Hepatocyte (in vitro differentiated cells): ENCODE data around the gene SMTN. TPM values are rescaled to one million over a fixed set of nuclear protein-coding genes. Genes with fewer than 3 reads are reported as not detected.

Source experiments
- DNase-seq: peaks from one replicate; pipeline ENCODE4 v3.0.0-alpha.2; 2016; ENCODE audit warnings: low spot score
- H2AFZ ChIP-seq: fragments of 200-600 bp; sonication (generic); 2 replicates; pipeline ENCODE4 v1.6.0; 2016; ENCODE audit warnings: antibody characterized with exemption, mild to moderate bottlenecking
- H3K27ac ChIP-seq: fragments of 200-600 bp; sonication (generic); 2 replicates; pipeline ENCODE4 v1.5.1; 2016; ENCODE audit warnings: mild to moderate bottlenecking
- H3K27me3 ChIP-seq: fragments of 200-600 bp; sonication (generic); 2 replicates; pipeline ENCODE4 v1.6.1; 2016
- H3K36me3 ChIP-seq: fragments of 200-600 bp; sonication (generic); replicated peaks from 2 replicates; pipeline ENCODE4 v1.5.1; 2016; ENCODE audit warnings: low read depth; ENCODE audit not compliant: insufficient read depth
- H3K4me1 ChIP-seq: fragments of 200-600 bp; sonication (generic); 2 replicates; pipeline ENCODE4 v1.5.1; 2016; ENCODE audit warnings: mild to moderate bottlenecking, moderate library complexity; ENCODE audit not compliant: insufficient read depth
- H3K4me2 ChIP-seq: fragments of 200-600 bp; sonication (generic); 2 replicates; pipeline ENCODE4 v1.6.0; 2016
- H3K4me3 ChIP-seq: fragments of 200-600 bp; sonication (generic); 2 replicates; pipeline ENCODE4 v1.5.1; 2016; ENCODE audit warnings: mild to moderate bottlenecking
- H3K79me2 ChIP-seq: fragments of 200-600 bp; sonication (generic); 2 replicates; pipeline ENCODE4 v1.6.0; 2017; ENCODE audit warnings: mild to moderate bottlenecking
- H3K9me2 ChIP-seq: fragments of 200-600 bp; sonication (generic); replicated peaks from 2 replicates; pipeline ENCODE4 v1.6.0; 2017; ENCODE audit warnings: mild to moderate bottlenecking; ENCODE audit not compliant: insufficient read depth
- H3K9me3 ChIP-seq: fragments of 200-600 bp; sonication (generic); 2 replicates; pipeline ENCODE4 v1.5.1; 2016; ENCODE audit warnings: low read depth, mild to moderate bottlenecking
- H4K20me1 ChIP-seq: fragments of 200-600 bp; sonication (generic); 2 replicates; pipeline ENCODE4 v1.6.0; 2016; ENCODE audit warnings: mild to moderate bottlenecking; ENCODE audit not compliant: insufficient read depth, poor library complexity, severe bottlenecking
- EZH2 ChIP-seq: fragments of 200-600 bp; sonication (generic); IDR thresholded peaks from 2 replicates; pipeline ENCODE4 v1.6.1; 2016; ENCODE audit warnings: antibody characterized with exemption, mild to moderate bottlenecking, borderline replicate concordance
- EZH2phosphoT487 ChIP-seq: fragments of 200-600 bp; sonication (generic); IDR thresholded peaks from one replicate; pipeline ENCODE4 v1.6.1; 2018; ENCODE audit warnings: antibody characterized with exemption, mild to moderate bottlenecking, low read depth, moderate library complexity; ENCODE audit not compliant: unreplicated experiment, severe bottlenecking
- WGBS: methylation state at CpG from one replicate; pipeline ENCODE4 v1.1.6; 2016; ENCODE audit warnings: low lambda C conversion rate; ENCODE audit errors: missing lambda C conversion rate; 5-methylcytosine and 5-hydroxymethylcytosine counted together
- polyA plus RNA-seq: library from polyadenylated mRNA; unstranded; fragments of >200 nt; fragmentation: Nextera tagmentation; extraction: Ambion mirVana; gene quantifications from 2 replicates; pipeline ENCODE4 v1.2.1, GENCODE V29; 2016
- total RNA-seq: library from RNA; depleted of rRNA; stranded (reverse); fragments of >200 nt; gene quantifications from 2 replicates; pipeline ENCODE4 v1.2.3, GENCODE V29; 2014
- TF ChIP-seq, protein P1 (sequence below): fragments of 200-600 bp; sonication (generic); IDR thresholded peaks from 2 replicates; pipeline ENCODE4 v1.5.1; 2016; ENCODE audit warnings: antibody characterized with exemption, mild to moderate bottlenecking; ENCODE audit not compliant: poor library complexity

Gene SMTN
- total and polyA plus RNA-seq, 2 experiments from 2014 or later: 64.7 to 88.7 TPM

DNA sequence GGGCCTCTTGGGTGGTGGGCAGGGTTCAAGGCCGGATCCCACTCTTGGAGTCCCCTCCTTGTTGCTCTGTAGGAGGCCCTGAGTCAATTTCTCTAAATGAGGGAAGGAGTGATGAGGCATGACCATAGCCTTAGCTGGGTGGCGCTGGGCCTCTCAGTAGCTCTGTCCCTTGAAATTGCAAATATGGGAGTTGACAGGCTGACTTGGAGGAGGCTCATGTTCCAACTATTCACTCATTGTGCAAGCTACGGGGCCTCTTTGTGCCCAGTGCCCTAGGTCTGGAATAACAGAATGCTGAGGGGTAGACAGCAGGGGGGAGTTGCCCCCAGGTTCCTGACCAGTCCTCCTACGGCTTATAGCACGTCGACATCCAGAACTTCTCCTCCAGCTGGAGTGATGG is 18.3 kb downstream of the SMTN start:
- H3K27me3 ChIP-seq: no peaks in the 10 kb centered on the region
- no peaks in the 10 kb centered on the region for H3K9me3 ChIP-seq
- no peaks in the 10 kb centered on the region for H3K9me2 ChIP-seq
- H3K4me3 ChIP-seq: no peak overlapping the region
- no peak overlapping the region for H3K4me2 ChIP-seq
- H3K79me2 ChIP-seq: no peaks in the 10 kb centered on the region
- 90% methylated on average over 6 of the region's 6 CpGs for WGBS
- peak; percentile 13 for DNase-seq
- no peaks in the 10 kb centered on the region for H3K36me3 ChIP-seq
- H2AFZ ChIP-seq: no peak overlapping the region
- no peak for TF ChIP-seq EZH2
- TF ChIP-seq, protein P1, sequence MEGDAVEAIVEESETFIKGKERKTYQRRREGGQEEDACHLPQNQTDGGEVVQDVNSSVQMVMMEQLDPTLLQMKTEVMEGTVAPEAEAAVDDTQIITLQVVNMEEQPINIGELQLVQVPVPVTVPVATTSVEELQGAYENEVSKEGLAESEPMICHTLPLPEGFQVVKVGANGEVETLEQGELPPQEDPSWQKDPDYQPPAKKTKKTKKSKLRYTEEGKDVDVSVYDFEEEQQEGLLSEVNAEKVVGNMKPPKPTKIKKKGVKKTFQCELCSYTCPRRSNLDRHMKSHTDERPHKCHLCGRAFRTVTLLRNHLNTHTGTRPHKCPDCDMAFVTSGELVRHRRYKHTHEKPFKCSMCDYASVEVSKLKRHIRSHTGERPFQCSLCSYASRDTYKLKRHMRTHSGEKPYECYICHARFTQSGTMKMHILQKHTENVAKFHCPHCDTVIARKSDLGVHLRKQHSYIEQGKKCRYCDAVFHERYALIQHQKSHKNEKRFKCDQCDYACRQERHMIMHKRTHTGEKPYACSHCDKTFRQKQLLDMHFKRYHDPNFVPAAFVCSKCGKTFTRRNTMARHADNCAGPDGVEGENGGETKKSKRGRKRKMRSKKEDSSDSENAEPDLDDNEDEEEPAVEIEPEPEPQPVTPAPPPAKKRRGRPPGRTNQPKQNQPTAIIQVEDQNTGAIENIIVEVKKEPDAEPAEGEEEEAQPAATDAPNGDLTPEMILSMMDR: no peak
- TF ChIP-seq EZH2phosphoT487: no peak
- peak overlapping the region; percentile 66 for H3K27ac ChIP-seq
- H3K4me1 ChIP-seq: peaks cover 13% of the 10 kb centered on the region
- no peaks in the 10 kb centered on the region for H4K20me1 ChIP-seq

- Histone ChIP-seq H3K36me3 (no peaks in the 10 kb centered on the region), H3K27me3 (no peaks in the 10 kb centered on the region), H3K4me2 (no peak overlapping the region), H4K20me1 (no peaks in the 10 kb centered on the region), H3K9me2 (no peaks in the 10 kb centered on the region), H2AFZ (no peak overlapping the region), H3K27ac (peak overlapping the region; percentile 66), H3K9me3 (no peaks in the 10 kb centered on the region), H3K79me2 (no peaks in the 10 kb centered on the region), H3K4me3 (no peak overlapping the region), H3K4me1 (peaks cover 13% of the 10 kb centered on the region)
- TF ChIP-seq EZH2phosphoT487: no peak
- TF ChIP-seq, protein P1: no peak
- TF ChIP-seq EZH2: no peak
- DNase-seq: no peak
- 97% methylated on average over 29 of the region's 34 CpGs for WGBS
These were observed 19.0 kb downstream of the SMTN start for GRCh38 chr22:31099841-31100761.

DNA sequence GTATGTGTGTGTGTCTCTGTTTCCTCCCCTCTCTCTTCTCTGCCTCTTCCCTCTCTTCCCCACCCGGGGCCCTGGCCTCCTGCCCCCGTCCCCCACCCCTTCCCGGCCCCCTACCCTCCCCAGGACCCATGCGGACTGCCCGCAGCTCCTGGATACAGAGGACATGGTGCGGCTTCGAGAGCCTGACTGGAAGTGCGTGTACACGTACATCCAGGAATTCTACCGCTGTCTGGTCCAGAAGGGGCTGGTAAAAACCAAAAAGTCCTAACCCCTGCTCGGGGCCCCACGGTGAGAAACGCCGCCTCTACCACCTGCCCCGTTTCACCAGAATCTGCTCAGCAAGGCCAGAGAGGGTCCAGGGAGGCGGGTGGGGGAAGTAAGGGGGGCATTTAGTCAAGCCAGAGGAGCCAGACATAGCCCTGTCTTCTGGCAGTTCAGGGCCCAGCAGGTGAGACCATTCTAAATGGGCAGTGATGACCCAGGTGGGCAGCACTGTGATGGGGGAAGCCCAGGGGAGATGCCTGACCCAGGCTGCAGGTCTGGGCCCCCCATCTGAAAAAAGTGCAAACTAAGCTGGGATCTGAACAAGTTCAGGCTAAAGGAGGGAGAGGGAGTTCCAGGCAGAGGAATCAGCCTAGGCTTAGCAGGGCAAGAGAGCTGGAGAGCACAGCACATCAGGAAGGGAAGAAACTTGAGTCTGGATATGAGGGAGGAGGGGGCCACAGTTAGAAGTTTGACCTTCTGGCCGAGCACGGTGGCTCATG is 19.8 kb downstream of the SMTN start:
- H3K27me3 ChIP-seq: no peaks in the 10 kb centered on the region
- no peaks in the 10 kb centered on the region for H3K9me2 ChIP-seq
- H3K36me3 ChIP-seq: no peaks in the 10 kb centered on the region
- H3K4me1 ChIP-seq: peaks cover 13% of the 10 kb centered on the region
- H4K20me1 ChIP-seq: no peaks in the 10 kb centered on the region
- no peaks in the 10 kb centered on the region for H3K9me3 ChIP-seq
- no peak overlapping the region for H3K4me3 ChIP-seq
- WGBS: 97% methylated on average over 16 of the region's 18 CpGs
- H3K79me2 ChIP-seq: no peaks in the 10 kb centered on the region
- TF ChIP-seq EZH2phosphoT487: no peak
- no peak for TF ChIP-seq EZH2
- TF ChIP-seq, protein P1: no peak
- no peak overlapping the region for H3K4me2 ChIP-seq
- no peak for DNase-seq
- H3K27ac ChIP-seq: peak overlapping the region; percentile 88
- H2AFZ ChIP-seq: no peak overlapping the region
